PC-9 (cell line): ENCODE measurements around the gene STRN3.

Experiments used
- EZH2 ChIP-seq: fragments of 200-600 bp; sonication (generic); IDR thresholded peaks from 2 replicates; pipeline ENCODE4 v1.8.0; 2017; ENCODE audit warnings: antibody characterized with exemption, low read depth
- TF ChIP-seq, protein P1 (sequence below): fragments of 200-600 bp; sonication (generic); conservative IDR thresholded peaks from 2 replicates; pipeline ENCODE4 v1.6.1; 2017; ENCODE audit warnings: mixed run types, antibody characterized with exemption, mild to moderate bottlenecking, moderate library complexity

DNA sequence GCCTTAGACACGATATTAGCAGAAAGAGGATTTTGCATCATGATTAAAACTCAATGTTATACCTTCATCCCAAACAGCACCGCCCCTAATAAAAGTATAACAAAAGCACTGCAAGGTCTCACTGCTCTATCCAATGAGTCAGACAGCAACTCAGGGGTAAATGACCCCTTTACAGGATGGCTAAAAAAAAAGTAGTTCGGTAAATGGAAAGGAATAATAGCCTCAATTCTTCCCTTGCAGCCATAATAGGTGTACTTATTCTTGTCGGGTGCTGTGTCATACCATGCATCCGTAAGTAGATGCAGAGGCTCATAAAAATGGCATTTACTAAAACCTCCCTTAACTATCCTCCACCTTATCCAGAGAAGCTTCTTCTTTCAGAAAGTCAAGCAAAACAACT, 54.6 kb downstream of the STRN3 start:
- TF ChIP-seq, protein P1, sequence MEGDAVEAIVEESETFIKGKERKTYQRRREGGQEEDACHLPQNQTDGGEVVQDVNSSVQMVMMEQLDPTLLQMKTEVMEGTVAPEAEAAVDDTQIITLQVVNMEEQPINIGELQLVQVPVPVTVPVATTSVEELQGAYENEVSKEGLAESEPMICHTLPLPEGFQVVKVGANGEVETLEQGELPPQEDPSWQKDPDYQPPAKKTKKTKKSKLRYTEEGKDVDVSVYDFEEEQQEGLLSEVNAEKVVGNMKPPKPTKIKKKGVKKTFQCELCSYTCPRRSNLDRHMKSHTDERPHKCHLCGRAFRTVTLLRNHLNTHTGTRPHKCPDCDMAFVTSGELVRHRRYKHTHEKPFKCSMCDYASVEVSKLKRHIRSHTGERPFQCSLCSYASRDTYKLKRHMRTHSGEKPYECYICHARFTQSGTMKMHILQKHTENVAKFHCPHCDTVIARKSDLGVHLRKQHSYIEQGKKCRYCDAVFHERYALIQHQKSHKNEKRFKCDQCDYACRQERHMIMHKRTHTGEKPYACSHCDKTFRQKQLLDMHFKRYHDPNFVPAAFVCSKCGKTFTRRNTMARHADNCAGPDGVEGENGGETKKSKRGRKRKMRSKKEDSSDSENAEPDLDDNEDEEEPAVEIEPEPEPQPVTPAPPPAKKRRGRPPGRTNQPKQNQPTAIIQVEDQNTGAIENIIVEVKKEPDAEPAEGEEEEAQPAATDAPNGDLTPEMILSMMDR = no peak
- no peak for TF ChIP-seq EZH2
